Uterus (tissue), 2 donors: ENCODE measurements around the gene SLC22A5.

Experiments used
- CTCF ChIP-seq, 4 experiments: fragments of 200-600 bp in 2 of 4; fragments of 450-650 bp in 2 of 4; sonication (generic) in 2 of 4; IDR thresholded peaks; one replicate each; pipeline ENCODE4 v1.5.1; 2016 to 2019; ENCODE audit warnings: antibody characterized with exemption in 4 of 4, mild to moderate bottlenecking in 2 of 4, moderate library complexity in 1 of 4
- POLR2A ChIP-seq, 2 donors: fragments of 450-650 bp; IDR thresholded peaks; one replicate each; pipeline ENCODE4 v1.6.1; 2016; ENCODE audit warnings: antibody characterized with exemption in 2 of 2, mild to moderate bottlenecking in 1 of 2, moderate library complexity in 1 of 2

GRCh38 chr5:132391870-132392269 lies 22.4 kb downstream of the SLC22A5 start:
- TF ChIP-seq CTCF (IDR thresholded peaks at IDR 0.05): no peak
- TF ChIP-seq POLR2A (IDR thresholded peaks at IDR 0.05): no peak
